ENCODE results near the gene HAPLN1.
A peak's percentile ranks its signal among the peaks of the same experiment; 100 is the strongest.

HAPLN1 gene

DNA sequence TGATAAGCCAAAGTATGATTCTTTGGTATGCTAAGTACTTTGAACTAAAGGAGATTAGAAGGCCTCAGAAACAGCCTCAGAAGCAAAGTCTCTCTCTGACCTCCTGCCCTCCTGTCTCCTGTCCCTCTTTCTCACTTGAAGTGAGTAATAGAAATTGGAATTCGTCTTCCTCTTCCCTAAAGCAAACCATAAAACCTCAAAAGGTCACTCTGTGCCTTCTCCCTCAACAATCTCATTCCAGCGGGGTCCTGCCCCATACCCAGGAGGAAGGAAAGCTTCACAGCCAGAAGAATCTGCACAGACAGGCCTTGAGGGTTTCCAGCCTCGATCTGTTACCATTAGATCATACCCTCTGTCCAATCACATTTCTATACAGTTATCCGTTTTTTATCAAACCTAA is 87.8 kb downstream of the HAPLN1 start:
- TF ChIP-seq POLR2A (IDR thresholded peaks at IDR 0.05; ENCODE audit: extremely low read depth, insufficient read length) (no peak), MYC (IDR thresholded peaks at IDR 0.05; ENCODE audit: low read depth, low read length) (no peak)
- TF ChIP-seq, protein P1, sequence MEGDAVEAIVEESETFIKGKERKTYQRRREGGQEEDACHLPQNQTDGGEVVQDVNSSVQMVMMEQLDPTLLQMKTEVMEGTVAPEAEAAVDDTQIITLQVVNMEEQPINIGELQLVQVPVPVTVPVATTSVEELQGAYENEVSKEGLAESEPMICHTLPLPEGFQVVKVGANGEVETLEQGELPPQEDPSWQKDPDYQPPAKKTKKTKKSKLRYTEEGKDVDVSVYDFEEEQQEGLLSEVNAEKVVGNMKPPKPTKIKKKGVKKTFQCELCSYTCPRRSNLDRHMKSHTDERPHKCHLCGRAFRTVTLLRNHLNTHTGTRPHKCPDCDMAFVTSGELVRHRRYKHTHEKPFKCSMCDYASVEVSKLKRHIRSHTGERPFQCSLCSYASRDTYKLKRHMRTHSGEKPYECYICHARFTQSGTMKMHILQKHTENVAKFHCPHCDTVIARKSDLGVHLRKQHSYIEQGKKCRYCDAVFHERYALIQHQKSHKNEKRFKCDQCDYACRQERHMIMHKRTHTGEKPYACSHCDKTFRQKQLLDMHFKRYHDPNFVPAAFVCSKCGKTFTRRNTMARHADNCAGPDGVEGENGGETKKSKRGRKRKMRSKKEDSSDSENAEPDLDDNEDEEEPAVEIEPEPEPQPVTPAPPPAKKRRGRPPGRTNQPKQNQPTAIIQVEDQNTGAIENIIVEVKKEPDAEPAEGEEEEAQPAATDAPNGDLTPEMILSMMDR (IDR thresholded peaks at IDR 0.05; ENCODE audit: low read depth, low read length), result no peak
- TF ChIP-seq, protein P2, sequence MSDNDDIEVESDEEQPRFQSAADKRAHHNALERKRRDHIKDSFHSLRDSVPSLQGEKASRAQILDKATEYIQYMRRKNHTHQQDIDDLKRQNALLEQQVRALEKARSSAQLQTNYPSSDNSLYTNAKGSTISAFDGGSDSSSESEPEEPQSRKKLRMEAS (IDR thresholded peaks at IDR 0.05; ENCODE audit: low read depth, low read length), result no peak
- no peak for DNase-seq (ENCODE audit: low read depth)
- H3K4me3 ChIP-seq (ENCODE audit: low read depth, low read length), result no peak overlapping the region

DNA sequence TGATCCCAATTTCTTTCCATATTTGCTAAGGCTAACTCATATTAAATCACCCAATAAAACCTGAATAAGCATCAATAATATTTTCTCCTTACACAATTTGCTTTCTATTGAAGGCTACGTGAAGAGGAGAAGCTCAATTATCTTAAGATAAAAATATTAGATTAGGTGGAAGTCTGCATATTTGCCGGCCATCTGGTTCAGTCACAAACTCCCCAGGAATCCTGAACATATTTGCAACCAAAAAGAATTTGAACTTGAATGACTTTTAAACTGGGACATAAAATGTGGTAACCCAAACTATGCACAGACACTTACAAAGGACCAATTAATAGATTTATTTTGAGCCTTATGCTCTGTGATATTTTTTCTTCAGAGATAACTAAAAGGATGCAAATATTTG is 92.3 kb downstream of the HAPLN1 start:
- no peak overlapping the region for H3K4me3 ChIP-seq (ENCODE audit: low read depth, low read length)
- TF ChIP-seq MYC (IDR thresholded peaks at IDR 0.05; ENCODE audit: low read depth, low read length) (no peak), POLR2A (IDR thresholded peaks at IDR 0.05; ENCODE audit: extremely low read depth, insufficient read length) (no peak)
- TF ChIP-seq, protein P2 (IDR thresholded peaks at IDR 0.05; ENCODE audit: low read depth, low read length), result no peak
- TF ChIP-seq, protein P1 (IDR thresholded peaks at IDR 0.05; ENCODE audit: low read depth, low read length), result no peak
- no peak for DNase-seq (ENCODE audit: low read depth)

DNA sequence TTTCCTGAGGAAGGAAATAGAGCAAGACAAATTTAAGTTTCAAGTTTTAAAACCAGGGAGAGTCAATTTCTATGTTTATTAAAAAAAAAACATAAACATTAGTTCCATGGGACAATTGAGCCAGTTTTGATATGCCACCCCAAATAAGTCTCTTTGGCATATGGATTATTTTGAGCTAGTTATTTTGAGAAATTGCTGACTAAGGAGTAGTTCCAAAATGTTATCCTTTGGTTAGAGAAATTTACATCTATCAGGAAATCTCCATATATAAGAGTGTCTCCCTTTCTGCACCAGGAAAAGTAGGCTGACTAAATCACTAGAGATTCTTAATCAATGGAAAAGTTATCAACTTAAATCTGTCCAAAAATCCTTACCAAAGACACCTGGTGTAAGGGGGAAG is 105.8 kb downstream of the HAPLN1 start:
- DNase-seq (ENCODE audit: low read depth), result no peak
- H3K4me3 ChIP-seq (ENCODE audit: low read depth, low read length), result no peak overlapping the region
- TF ChIP-seq, protein P2 (IDR thresholded peaks at IDR 0.05; ENCODE audit: low read depth, low read length), result no peak
- TF ChIP-seq POLR2A (IDR thresholded peaks at IDR 0.05; ENCODE audit: extremely low read depth, insufficient read length), result no peak
- TF ChIP-seq, protein P1 (IDR thresholded peaks at IDR 0.05; ENCODE audit: low read depth, low read length), result no peak
- TF ChIP-seq MYC (IDR thresholded peaks at IDR 0.05; ENCODE audit: low read depth, low read length), result no peak

DNA sequence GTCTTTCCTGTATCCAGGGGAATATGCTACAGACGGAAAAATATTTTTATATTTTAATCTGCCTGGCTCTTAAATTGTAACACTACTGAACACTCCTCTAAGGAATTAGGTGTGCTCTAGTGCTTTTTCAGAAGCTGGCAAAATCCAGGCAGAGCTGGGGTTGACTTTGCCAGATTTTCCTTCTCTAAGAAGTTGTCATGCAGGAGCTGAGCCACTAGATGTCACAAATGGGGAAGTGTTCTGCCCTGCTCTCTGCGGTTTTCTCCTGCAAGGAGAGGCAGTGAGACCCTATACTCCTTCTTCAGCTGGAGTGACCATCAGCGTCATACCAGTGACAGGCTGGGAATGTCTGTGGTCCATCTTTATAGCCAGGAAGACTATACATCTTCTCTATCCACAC is 112.5 kb downstream of the HAPLN1 start:
- TF ChIP-seq, protein P1 (IDR thresholded peaks at IDR 0.05; ENCODE audit: low read depth, low read length), result peak; percentile 69
- TF ChIP-seq MYC (IDR thresholded peaks at IDR 0.05; ENCODE audit: low read depth, low read length) (no peak), POLR2A (IDR thresholded peaks at IDR 0.05; ENCODE audit: extremely low read depth, insufficient read length) (no peak)
- TF ChIP-seq, protein P2 (IDR thresholded peaks at IDR 0.05; ENCODE audit: low read depth, low read length), result no peak
- DNase-seq (ENCODE audit: low read depth), result peak; percentile 59
- no peak overlapping the region for H3K4me3 ChIP-seq (ENCODE audit: low read depth, low read length)

DNA sequence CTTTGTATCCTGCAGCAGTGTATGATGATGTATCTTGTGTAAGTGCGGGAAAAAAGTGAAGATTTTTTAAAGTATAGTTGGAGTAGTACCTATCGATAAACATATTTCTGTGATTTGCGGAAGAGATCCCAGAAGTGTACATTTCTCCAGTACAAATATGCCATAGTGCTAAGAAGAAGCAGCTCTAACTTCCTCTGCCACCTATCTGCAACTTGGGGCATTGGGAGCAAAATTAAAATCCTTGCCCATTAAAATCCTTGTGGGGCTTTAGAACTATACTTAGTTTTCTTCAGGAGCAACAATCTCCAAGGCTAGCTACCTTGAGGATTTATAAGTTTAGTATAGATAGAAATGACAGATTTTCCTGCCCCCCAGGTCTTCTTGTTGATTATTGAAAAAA is 125.4 kb downstream of the HAPLN1 start:
- H3K4me3 ChIP-seq (ENCODE audit: low read depth, low read length), result no peak overlapping the region
- DNase-seq (ENCODE audit: low read depth), result no peak
- TF ChIP-seq, protein P2 (IDR thresholded peaks at IDR 0.05; ENCODE audit: low read depth, low read length), result no peak
- TF ChIP-seq POLR2A (IDR thresholded peaks at IDR 0.05; ENCODE audit: extremely low read depth, insufficient read length) (no peak), MYC (IDR thresholded peaks at IDR 0.05; ENCODE audit: low read depth, low read length) (no peak)
- TF ChIP-seq, protein P1 (IDR thresholded peaks at IDR 0.05; ENCODE audit: low read depth, low read length), result no peak

DNA sequence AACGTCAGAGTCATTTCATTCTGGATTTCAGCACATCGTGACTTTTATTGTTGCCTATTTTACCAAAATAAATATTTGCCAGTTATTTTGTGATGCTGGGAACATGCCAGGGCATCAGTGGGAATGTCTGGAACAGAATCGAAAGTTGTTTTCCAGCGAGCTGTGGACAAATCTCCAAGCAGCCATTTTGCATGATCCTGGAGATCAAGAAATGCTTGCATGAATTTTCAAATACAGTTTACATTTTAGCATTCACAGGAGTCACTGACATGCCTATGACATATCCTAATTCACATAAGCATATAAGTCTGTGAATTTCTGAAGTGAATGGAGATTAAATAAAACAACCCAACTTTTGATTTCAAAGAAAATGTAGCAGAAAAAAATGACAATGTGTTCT is 129.7 kb downstream of the HAPLN1 start:
- DNase-seq (ENCODE audit: low read depth), result no peak
- TF ChIP-seq, protein P2 (IDR thresholded peaks at IDR 0.05; ENCODE audit: low read depth, low read length), result no peak
- no peak for TF ChIP-seq POLR2A (IDR thresholded peaks at IDR 0.05; ENCODE audit: extremely low read depth, insufficient read length)
- TF ChIP-seq MYC (IDR thresholded peaks at IDR 0.05; ENCODE audit: low read depth, low read length), result no peak
- TF ChIP-seq, protein P1 (IDR thresholded peaks at IDR 0.05; ENCODE audit: low read depth, low read length), result no peak
- H3K4me3 ChIP-seq (ENCODE audit: low read depth, low read length), result no peak overlapping the region
